GM19463 (cell line): ENCODE results near the gene FLYWCH1.
"Not testable (repeated sequence)": the region's sequence is repeated elsewhere in the genome, so short reads cannot be mapped to it uniquely, and the experiment has no call there.

Experiments
- ATAC-seq: cut with Tn5 transposase; IDR thresholded peaks from one replicate; pipeline ENCODE4 v1.9.1; 2021; ENCODE audit warnings: mild to moderate bottlenecking, moderate library complexity; ENCODE audit not compliant: unreplicated experiment

Gene FLYWCH1

DNA sequence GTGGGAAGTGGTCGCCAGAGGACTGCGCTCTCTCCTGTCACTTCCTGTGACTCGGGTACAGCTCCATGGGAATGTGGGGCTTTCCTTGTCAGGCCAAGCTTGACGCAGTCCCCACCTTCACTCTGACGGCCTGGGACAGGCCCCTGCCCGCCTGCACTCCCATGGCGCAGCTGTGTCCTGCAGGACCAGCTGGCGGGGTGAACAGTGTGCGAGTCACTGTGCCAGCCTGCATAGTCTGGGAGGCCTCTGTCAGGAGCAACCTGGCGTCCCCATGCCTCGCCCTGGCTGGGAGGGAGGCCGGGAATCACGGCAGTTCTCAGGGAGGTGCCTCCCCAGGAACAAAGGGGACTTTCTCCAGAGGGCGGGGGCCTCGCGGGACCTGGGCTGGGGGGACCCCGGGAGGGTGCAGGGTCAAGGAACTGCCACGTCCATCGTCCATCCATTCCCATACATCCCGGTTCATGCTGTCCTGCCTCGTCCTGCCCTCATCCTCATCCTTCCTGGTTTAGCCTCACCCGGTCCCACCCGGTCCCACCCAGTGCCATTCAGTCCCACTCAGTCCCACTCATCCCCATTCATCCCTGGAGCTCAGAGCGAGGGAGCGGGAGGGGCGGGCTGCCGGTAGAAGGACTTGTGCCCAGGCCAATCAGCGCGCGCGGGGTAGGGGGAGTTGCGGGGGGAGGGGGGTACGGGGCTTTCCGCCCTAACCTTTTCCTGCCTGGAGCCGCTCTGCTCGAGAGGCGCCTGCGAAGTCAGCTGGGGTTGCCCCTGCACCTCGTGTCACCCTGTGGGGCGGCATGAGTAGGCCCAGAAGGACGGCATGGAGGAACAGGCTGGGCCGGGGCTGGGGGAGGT lies 13.4 kb downstream of the FLYWCH1 start:
- ATAC-seq: no peak

DNA sequence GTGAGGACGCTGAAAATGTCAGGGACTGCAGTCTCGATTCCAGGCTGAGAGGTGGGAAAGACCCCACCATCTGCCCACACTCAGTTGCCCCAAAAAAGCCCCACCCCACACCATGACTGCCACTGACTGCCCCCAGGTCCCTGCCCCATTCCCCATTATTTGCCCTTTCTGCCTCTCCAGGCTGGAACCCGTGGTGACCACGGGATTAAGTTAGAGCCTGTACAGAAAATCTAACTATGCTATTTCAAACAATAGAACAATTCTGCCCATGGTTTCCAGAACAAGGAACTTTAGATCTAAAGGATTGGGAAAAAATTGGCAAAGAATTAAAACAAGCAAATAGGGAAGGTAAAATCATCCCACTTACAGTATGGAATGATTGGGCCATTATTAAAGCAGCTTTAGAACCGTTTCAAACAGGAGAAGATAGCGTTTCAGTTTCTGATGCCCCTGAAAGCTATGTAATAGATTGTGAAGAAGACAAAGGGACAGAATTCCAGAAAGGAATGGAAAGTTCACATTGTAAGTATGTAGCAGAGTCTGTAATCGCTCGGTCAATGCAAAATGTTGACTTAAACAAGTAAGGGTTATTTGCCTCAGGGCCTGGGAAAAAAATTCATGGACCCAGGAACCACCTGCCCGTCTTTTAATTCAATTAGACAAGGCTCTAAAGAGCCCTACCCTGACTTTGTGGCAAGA lies 14.4 kb downstream of the FLYWCH1 start:
- ATAC-seq: no peak

DNA sequence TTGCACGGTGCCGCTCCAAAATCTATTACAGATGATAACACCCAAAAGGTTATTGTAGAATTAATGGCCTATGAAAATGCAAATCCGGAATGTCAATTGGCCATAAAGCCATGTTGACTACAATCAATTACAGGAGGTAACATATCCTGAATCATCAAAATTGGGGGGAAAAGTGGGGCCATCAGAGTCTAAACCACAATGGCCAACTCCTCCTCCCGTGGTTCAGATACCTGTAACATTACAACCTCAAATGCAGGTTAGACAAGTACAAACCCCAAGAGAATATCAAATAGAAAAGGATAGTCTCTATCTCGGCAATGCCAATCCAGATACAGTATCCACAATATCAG lies 14.9 kb downstream of the FLYWCH1 start:
- ATAC-seq: no peak

DNA sequence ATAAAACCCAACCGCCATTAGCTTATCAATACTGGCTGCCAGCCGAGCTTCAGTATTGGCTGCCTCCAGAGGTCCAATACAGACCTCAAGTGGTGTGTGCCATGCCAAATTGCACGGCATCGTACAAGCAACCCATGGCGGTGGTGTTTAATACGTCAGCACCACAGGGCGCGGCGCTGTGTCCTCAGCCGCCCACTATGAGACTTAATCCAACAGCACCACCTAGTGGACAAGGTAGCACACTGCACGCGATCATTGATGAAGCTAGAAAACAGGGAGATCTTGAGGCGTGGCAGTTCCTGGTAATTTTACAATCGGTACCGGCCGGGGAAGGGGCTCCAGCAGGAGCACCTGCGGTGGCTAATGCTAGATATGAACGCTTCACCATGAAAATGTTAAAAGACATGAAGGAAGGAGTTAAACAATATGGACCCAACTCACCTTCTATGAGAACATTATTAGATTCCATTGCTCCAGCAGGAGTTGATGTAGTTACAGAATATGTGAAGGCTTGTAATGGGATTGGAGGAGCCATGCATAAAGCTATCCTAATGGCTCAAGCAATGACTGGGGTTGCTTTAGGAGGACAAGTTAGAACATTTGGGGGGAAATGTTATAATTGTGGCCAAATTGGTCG lies 15.4 kb downstream of the FLYWCH1 start:
- no peak for ATAC-seq

DNA sequence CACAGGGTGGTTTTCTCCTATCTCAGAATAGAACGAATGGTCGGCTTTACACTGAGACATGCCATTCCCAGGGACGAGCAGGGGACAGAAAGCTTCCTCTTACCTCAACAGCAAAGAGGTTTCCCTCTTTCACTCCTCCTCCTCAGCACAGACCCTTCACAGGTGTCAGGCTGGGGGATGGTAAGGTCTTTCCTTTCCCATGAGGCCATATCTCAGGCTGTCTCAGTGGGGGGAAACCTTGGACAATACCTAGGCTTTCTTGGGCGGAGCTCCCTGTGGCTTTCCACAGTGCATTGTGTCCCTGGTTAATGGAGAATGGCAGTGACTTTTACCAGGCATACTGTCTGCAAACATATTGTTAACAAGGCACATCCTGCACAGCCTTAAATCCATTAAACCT lies 16.4 kb downstream of the FLYWCH1 start:
- ATAC-seq: not testable (repeated sequence)

DNA sequence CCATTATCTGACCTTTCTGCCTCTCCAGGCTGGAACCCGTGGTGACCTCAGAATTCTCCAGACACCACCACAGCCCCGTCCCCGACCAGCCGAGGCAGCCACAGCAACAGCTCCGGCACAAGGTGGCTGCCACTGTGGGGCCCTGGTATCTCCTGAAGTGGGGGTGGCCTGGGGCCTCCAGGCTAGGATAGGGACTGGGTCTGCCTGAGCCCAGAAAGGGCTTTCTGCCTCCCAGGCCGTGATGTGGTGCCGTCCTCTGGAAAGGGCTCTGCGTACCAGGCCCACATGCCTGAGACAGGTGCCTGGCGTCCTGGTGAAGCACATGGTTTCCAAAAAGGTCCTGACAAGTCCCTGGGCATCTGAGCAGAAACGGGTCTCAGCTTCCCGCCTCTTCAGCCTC lies 17.1 kb downstream of the FLYWCH1 start:
- ATAC-seq: no peak

DNA sequence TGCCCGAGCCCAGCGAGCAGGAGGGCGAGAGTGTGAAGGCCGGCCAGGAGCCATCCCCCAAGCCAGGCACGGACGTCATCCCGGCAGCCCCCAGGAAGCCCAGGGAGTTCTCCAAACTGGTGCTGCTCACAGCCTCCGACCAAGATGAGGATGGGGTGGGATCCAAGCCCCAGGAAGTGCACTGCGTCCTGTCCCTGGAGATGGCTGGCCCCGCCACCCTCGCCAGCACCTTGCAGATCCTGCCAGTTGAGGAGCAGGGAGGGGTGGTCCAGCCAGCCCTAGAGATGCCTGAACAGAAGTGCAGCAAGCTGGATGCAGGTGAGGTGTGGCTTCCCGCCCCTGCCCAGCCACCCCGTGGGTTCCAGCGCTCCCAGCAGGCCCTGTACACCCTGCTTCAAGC lies 18.0 kb downstream of the FLYWCH1 start:
- no peak for ATAC-seq

DNA sequence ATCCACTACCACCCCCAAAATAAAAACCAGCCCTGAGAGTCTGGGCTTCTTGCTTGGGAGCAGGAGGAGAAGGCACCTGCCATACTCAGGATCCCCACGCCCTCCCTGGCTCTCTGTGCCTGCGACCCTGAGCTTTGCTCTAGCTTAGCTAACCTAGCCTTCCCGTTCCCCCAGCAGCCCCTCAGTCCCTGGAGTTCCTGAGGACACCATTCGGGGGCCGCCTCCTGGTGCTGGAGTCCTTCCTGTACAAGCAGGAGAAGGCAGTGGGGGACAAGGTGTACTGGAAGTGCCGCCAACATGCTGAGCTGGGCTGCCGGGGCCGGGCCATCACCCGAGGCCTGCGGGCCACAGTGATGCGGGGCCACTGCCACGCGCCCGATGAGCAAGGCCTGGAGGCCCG lies 18.5 kb downstream of the FLYWCH1 start:
- ATAC-seq: no peak

DNA sequence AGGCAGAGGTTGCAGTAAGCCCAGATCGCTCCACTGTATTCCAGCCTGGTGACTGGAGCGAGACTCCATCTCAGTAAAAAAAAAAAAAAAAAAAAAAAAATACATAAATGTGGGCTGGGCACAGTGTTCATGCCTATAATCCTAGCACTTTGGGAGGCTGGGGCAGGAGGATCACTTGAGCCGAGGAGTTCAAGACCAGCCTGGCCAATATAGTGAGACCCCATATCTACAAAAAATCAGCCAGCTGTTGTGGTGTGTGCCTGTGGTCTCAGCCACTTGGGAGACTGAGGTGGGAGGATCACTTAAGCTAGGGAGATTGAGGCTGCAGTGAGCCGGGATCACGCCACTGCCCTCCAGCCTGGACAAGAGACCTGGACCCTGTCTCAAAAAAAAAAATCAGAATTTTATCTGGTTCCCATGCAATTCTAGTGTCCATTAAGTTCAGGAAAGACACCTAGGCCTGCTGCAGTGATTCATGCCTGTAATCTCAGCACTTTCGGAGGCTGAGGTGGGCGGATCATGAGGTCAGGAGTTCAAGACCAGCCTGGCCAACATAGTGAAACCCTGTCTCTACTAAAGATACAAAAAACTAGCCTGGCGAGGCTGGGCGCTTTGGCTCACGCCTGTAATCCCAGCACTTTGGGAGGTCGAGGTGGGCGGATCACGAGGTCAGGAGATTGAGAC lies 19.6 kb downstream of the FLYWCH1 start:
- not testable (repeated sequence) for ATAC-seq

DNA sequence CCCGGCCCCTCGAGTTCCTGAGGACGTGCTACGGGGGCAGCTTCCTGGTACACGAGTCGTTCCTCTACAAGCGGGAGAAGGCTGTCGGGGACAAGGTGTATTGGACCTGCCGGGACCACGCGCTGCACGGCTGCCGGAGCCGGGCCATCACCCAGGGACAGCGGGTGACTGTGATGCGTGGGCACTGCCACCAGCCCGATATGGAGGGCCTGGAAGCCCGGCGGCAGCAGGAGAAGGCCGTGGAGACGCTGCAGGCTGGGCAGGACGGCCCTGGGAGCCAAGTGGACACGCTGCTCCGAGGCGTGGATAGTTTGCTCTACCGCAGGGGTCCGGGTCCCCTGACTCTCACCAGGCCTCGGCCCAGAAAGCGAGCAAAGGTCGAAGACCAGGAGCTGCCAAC lies 21.4 kb downstream of the FLYWCH1 start:
- ATAC-seq: no peak

DNA sequence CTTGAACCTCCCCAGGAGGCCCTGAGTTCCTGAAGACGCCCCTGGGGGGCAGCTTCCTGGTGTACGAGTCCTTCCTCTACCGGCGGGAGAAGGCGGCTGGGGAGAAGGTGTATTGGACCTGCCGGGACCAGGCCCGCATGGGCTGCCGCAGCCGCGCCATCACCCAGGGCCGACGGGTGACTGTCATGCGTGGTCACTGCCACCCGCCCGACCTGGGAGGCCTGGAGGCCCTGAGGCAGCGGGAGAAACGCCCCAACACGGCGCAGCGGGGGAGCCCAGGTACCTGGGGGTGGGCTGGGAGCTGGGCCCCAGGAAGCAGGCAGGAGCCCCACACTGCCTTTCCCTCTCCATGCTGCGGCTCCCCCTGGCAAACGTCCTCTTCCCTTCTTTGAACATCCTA lies 22.0 kb downstream of the FLYWCH1 start:
- ATAC-seq: no peak

DNA sequence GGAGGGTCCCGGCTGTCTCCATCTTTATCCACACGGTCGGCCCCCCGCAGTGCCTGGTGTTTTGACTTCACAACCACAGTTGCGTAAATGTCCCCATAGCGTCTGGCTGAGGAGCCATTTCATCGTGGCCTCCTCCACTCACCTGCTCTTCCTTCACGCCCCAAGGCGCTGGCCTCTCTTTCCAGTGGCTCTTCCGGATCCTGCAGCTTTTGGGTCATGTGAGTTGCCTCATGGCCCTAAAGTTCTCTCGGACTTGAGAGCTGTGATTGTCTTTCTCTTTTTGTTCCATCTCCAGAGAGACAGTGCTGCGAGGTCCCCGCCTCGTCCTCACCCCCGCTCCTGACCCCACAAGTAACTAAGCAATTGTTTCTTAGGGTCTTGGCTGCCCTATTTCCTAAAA lies 22.7 kb downstream of the FLYWCH1 start:
- no peak for ATAC-seq

DNA sequence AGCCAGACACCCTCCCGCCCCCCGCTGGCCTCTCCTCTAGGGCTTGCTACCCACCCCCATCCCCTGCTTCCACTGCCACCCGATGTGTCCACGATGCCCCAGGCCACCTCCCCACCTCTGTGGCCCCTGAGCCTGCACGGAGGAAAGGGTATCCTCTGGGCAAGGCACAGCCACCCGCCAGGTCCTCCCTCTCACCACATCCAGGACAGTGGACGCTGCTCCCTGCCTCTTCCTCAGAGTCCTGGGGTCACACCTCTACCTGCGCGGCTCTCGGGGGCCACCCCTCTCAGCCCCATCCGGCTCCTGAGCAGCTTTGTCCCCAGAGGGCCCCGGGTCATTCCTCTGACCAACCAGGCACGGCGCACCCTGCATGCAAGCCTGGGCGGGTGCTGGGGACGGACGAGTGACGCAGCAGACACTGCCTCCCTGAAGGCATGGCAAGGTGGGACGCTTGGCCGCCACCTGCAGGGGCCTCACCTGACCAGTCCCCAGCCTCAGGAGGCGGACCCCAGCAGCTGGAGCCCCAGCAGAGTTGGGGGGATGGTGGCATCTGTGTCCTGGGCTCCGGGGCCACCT lies 24.8 kb downstream of the FLYWCH1 start:
- ATAC-seq: no peak

DNA sequence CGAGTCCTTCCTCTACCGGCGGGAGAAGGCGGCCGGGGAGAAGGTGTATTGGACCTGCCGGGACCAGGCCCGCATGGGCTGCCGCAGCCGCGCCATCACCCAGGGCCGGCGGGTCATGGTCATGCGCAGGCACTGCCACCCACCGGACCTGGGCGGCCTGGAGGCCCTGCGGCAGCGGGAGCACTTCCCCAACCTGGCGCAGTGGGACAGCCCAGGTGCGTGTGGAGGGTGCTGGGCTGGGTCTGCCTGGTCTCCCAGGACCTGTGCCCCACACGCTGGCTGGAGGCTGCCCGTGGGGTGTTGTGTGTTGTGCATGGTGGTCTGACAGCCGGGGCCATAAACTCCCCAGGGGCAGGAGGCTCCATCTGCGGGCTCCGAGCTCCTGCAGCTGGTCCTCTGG lies 25.4 kb downstream of the FLYWCH1 start:
- ATAC-seq: no peak

DNA sequence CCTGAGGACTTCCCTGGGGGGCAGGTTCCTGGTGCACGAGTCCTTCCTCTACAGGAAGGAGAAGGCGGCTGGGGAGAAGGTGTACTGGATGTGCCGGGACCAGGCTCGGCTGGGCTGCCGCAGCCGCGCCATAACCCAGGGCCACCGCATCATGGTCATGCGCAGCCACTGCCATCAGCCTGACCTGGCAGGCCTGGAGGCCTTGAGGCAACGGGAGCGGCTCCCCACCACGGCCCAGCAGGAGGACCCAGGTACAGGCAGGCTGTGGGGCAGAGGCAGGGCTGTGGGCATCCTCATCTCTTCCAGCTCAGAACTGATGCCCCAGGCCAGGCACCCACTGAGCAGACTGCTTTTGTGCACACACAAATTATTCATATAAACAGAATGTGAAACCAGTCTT lies 26.5 kb downstream of the FLYWCH1 start:
- no peak for ATAC-seq

DNA sequence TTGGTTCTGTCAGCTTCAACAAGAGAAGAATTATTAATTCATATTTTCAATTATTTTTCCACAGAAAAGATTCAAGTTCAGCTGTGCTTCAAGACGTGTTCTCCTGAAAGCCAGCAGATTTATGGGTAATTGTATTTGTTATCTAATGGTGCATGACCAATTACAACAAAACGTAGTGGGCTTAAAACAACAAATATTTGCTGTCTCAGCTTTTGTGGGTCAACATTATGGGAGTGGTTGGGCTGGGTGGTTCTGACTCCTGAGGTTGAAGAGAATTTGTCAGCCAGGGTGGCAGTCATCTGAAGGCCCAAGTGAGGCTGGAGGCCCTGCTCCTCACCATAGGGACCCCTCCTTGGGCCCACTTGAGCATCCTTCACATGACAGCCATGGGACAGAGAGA lies 28.2 kb downstream of the FLYWCH1 start:
- no peak for ATAC-seq

DNA sequence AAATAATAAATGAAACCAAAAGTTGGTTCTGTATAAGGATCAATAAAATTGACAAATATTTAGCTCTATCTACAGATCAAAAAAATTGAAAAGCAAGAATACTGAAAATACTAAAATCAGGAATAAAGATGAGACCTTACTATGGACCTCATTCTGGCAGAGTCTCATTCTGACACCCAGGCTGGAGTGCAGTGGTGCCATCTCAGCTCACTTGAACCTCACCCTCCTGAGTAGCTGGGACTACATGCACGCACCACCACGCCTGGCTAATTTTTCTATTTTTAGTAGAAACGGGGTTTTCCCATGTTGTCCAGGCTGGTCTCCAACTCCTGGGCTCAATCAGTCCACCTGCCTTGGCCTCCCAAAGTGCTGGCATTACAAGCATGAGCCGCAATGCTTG lies 30.3 kb downstream of the FLYWCH1 start:
- ATAC-seq: no peak

DNA sequence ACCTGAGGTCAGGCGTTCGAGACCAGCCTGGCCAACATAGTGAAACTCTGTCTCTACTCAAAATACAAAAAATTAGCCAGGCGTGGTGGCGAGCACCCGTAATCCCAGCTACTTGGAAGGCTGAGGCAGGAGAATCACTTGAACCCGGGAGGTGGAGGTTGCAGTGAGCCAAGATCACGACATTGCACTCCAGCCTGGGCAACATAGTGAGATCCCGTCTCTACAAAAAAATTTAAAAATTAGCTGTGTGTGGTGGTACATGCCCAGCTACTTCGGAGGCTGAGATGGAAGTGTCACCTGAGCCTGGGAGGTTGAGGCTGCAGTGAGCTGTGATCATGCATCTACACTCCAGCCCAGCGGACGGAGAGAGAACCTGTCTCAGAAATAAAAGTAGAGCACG lies 32.0 kb downstream of the FLYWCH1 start:
- not testable (repeated sequence) for ATAC-seq

DNA sequence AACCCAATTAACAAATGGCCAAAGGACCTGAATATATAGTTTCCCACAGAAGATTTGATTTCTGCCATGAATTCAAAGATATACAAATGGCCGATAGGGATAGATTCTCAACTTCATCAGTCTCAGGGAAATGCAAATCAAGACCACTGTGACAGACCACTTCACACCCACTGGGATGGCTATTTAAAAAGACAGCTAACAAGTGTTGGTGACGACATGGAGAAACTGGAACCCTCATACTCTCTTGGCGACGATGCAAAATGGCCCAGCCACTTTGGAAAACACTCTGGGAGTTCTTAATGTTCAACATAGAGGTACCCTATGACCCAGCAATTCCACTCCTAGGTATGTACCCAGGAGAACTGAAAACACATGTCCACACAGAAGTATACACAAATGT lies 34.9 kb downstream of the FLYWCH1 start:
- no peak for ATAC-seq

DNA sequence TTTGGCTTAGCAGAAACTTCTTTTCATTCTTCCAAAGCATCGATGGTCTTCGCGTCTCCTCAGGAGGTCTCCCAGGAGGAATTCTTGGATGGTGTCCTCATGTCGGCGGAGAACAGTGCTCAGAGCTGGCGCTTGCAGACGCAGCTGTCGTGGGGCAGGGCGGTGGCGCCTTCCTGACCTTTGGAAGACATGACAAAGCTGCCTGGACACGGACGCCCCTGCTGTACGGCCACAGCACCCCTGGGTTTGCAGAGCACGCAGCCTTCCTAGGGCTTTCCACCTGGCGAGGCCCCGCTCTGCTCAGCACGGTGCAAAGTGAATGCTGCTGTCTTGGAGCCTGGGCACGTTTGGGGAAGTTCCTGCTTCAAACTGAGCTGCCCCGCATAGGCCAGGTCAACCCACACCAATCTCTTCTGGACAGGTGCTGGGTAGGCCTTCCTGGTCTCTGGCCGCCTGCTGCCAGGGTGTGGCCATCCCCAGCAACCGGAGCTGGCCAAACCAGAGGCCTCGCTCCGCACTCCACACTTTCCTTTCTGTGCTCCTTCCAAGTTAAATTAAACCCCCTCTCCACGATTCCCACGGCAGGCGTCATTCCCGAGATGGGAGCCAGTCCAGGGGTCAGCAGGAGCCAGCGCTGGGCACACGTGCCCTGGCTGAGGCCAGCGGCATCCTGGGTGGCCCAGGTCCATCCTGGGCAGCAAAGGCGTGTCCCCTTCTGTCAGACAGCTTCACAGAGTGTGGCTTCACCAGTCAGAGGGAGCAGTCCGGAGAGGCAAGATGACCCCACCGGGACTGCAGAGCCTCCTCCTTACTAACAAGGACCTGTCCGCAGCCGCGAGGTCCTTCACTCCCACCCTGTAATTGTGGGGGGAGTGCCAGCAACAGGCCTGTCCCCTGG lies 37.3 kb downstream of the FLYWCH1 start:
- no peak for ATAC-seq
